BE2C (cell line): ENCODE results near the gene C19orf33.

ENCODE experiments used
- DNase-seq: peaks from one replicate; pipeline ENCODE4 v3.0.0-alpha.2; 2020
- H3K27me3 ChIP-seq: fragments of 250-450 bp; sonication (Bioruptor Pico); 2 replicates; pipeline ENCODE4 v1.5.1; 2020; ENCODE audit warnings: mild to moderate bottlenecking
- H3K36me3 ChIP-seq: fragments of 250-450 bp; sonication (Bioruptor Pico); 2 replicates; pipeline ENCODE4 v1.5.1; 2020; ENCODE audit warnings: mild to moderate bottlenecking
- H3K4me1 ChIP-seq: fragments of 250-450 bp; sonication (Bioruptor Pico); 2 replicates; pipeline ENCODE4 v1.5.1; 2020
- H3K4me3 ChIP-seq: 2 replicates; pipeline ENCODE4 v1.5.1; 2011; ENCODE audit warnings: low read depth, low read length
- H3K9me3 ChIP-seq: fragments of 250-450 bp; sonication (Bioruptor Pico); 2 replicates; pipeline ENCODE4 v1.5.1; 2020
- CTCF ChIP-seq: IDR thresholded peaks from 2 replicates; pipeline ENCODE4 v1.5.1; 2012; ENCODE audit warnings: mild to moderate bottlenecking, low read depth, low read length

The C19orf33 gene

GRCh38 chr19:38285567-38285966, 18.5 kb upstream of the C19orf33 start:
- Histone ChIP-seq H3K27me3 (no peaks in the 10 kb centered on the region), H3K36me3 (no peaks in the 10 kb centered on the region), H3K4me3 (no peak overlapping the region), H3K9me3 (no peaks in the 10 kb centered on the region), H3K4me1 (no peaks in the 10 kb centered on the region; the same call in 1 of the 2 replicates)
- DNase-seq = no peak
- no peak for TF ChIP-seq CTCF

GRCh38 chr19:38287604-38288003, 16.4 kb upstream of the C19orf33 start:
- no peaks in the 10 kb centered on the region for H3K4me1 ChIP-seq
- no peak for DNase-seq
- no peak overlapping the region for H3K4me3 ChIP-seq
- TF ChIP-seq CTCF = no peak
- H3K36me3 ChIP-seq = no peaks in the 10 kb centered on the region
- no peaks in the 10 kb centered on the region for H3K9me3 ChIP-seq
- no peaks in the 10 kb centered on the region for H3K27me3 ChIP-seq

- Histone ChIP-seq H3K36me3 (no peaks in the 10 kb centered on the region), H3K9me3 (no peaks in the 10 kb centered on the region), H3K27me3 (no peaks in the 10 kb centered on the region), H3K4me1 (no peaks in the 10 kb centered on the region), H3K4me3 (no peak overlapping the region)
- DNase-seq = no peak
- TF ChIP-seq CTCF = no peak
Observed at GRCh38 chr19:38288123-38288855, 15.8 kb upstream of the C19orf33 start.

- DNase-seq = no peak
- Histone ChIP-seq H3K36me3 (no peaks in the 10 kb centered on the region), H3K4me1 (no peaks in the 10 kb centered on the region), H3K27me3 (no peaks in the 10 kb centered on the region), H3K9me3 (no peaks in the 10 kb centered on the region), H3K4me3 (no peak overlapping the region)
- no peak for TF ChIP-seq CTCF
Observed at GRCh38 chr19:38289955-38290354, 14.1 kb upstream of the C19orf33 start.

DNA sequence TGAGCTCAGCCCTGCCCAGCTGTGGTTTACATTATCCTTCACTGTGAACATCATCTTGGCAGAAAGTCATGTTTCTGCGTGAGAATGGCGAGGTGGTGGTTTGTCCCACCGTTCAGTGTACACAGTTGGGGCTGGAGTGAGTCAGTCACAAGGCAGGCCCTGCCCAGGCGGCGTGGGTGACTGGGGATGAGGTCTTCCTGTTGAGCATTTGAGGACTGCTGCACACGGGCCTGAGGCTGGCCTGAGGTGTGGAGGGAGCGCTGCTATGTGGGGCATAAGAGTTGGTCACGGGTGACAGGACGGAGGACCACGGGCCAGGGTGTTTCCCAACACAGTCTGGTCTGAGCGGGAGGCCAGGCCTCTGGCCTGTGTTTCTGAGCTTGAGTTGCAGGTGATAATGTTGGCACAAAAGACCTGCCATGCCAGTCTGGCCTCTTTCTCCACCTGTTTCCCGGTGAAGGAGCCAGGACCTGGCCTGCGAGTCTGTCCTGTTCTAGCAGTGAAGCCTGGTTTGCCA, 13.4 kb upstream of the C19orf33 start:
- Histone ChIP-seq H3K4me1 (no peaks in the 10 kb centered on the region), H3K27me3 (no peaks in the 10 kb centered on the region), H3K36me3 (no peaks in the 10 kb centered on the region), H3K4me3 (no peak overlapping the region), H3K9me3 (no peaks in the 10 kb centered on the region)
- DNase-seq = no peak
- no peak for TF ChIP-seq CTCF

GRCh38 chr19:38291855-38292254, 12.2 kb upstream of the C19orf33 start:
- Histone ChIP-seq H3K9me3 (no peaks in the 10 kb centered on the region), H3K4me3 (no peak overlapping the region), H3K4me1 (no peaks in the 10 kb centered on the region), H3K36me3 (no peaks in the 10 kb centered on the region), H3K27me3 (no peaks in the 10 kb centered on the region)
- DNase-seq = no peak
- no peak for TF ChIP-seq CTCF
